SW480 (cell line): Measurements from ENCODE around the gene RIN1.
"Not testable (repeated sequence)": the region's sequence is repeated elsewhere in the genome, so short reads cannot be mapped to it uniquely, and the experiment has no call there.

Experiments used
- DNase-seq: peaks from one replicate; pipeline ENCODE4 v3.0.0-alpha.2; 2016; ENCODE audit warnings: low spot score

RIN1 gene

DNA sequence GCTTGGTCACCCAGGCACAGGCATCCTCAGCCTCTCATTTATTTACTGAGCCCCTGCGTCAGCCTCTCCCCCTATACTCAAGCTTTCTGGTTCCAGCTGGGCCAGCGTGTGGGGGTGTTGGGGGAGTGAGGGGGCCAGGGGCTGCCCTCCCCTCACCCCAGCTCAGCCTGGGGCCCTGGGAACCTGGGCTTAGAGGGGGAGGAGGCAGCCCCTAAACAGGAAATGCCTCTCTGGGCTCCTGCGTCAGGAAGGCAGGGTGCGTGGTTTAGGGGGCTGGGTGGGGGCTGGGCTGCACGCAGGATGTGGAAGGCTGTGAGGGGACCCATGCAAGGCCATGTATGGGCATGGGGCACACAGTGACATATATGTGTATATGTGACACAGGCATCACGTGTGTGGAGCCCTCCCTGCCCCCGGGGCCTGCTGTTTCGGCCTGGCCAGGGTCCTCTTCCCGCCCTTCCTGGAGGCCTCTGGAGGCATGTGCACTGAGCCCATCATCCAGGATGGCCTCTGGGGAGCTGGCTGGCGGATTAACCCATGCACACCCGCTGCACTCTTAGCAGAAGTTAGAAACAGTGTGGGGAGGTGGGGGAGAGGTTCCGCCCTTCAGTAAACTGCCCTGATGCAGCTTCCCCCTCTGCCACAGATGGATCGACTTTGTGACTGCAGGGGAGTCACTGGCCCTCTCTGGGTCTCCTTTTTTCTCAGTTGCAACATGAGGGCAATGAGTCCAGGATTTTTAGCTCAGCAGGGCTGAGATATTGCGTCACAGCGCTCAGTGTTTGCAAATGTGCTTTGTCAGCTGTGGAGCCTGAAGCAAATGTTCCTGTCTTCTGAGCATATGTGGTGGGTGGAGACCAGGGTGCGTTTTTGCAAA is 18.3 kb downstream of the RIN1 start:
- DNase-seq: no peak

GRCh38 chr11:66317322-66317722 is 18.9 kb downstream of the RIN1 start:
- no peak for DNase-seq

DNA sequence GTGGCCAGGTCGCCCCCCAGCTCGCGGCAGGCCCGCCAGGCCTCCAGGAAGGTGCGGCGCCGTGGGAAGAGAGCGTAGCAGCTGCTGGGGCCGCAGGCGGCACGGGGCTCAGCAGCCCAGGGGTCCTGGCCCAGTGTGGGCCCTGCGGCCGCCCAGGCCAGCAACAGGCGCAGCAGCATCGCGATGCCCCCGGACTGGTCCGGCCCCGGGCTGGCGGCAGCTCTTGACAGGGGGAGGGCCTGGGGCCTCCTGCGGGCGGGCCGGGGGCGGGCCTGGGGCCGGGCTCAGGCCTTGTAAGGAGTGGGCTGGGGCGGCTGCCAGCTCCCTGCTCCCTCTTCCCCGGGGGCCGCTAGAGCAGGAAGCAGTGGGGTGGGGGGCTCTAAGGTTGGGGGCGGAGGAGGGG is 19.4 kb downstream of the RIN1 start, which contains the start of gene CD248:
Gene CD248, minus strand, starts transcription at position 196 of the 403 bp plus-strand sequence. Its CDS starts 17 bp downstream, at position 179.
- DNase-seq: no peak

DNA sequence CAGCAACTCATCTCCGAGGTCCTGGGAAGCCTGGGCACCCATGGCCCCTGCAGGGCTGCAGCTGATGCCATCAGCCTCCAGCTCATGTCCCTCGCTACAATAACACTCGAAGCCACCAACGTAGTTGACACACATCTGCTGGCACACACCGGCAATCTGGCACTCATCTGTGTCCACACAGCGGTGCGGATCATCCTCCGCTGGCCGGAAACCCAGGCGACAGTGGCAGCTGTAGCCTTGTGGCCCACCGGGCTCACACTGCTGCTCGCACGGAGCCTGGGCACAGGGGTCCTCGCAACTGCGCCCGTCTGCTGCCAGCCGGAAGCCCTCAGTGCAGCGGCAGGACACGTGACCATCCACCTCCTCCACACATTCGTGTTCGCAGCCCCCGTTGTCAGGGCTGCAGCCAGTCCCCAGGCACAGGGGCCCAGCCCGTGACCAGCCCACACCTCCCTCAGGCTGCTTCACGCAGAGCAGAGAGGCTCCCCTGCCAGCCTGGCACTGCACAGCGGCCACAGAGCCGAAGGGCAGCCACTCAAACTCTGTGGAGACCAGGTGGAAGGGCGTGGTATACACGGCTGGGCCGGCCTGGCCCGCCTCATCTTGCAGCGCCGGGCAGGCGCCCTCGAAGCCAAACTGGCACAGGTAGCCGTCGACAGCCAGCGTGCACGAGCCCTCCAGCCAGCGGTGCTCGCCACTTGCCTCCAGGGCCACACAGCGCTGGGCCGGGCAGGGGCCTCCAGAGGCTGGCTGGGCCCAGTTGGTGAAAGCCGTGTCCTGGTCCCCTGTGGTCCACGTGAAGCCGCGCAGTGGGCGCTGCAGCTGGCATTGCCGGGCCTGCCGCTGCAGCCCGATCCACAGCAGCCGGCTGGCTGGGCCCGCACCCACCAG is 20.1 kb downstream of the RIN1 start:
- DNase-seq: no peak

- no peak for DNase-seq
Observed at GRCh38 chr11:66315498-66315885, 20.7 kb downstream of the RIN1 start.

GRCh38 chr11:66314561-66315497 is 21.4 kb downstream of the RIN1 start:
- DNase-seq: no peak

DNA sequence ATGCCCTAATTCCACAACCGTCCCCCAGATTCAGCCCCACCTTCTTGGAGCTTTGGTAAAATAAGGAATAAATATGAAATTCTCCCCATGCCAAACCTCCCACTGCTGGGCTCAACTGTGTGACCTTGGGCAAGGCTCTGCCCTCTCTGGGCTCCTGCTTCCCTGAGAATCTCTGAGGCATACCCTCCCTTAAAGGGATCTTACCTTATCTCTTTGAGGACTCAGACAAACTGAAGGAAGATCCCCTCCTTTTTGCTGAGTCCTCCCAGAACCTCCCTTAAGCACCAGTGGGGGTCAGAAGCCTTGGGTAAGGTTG is 22.1 kb downstream of the RIN1 start:
- DNase-seq: no peak

DNA sequence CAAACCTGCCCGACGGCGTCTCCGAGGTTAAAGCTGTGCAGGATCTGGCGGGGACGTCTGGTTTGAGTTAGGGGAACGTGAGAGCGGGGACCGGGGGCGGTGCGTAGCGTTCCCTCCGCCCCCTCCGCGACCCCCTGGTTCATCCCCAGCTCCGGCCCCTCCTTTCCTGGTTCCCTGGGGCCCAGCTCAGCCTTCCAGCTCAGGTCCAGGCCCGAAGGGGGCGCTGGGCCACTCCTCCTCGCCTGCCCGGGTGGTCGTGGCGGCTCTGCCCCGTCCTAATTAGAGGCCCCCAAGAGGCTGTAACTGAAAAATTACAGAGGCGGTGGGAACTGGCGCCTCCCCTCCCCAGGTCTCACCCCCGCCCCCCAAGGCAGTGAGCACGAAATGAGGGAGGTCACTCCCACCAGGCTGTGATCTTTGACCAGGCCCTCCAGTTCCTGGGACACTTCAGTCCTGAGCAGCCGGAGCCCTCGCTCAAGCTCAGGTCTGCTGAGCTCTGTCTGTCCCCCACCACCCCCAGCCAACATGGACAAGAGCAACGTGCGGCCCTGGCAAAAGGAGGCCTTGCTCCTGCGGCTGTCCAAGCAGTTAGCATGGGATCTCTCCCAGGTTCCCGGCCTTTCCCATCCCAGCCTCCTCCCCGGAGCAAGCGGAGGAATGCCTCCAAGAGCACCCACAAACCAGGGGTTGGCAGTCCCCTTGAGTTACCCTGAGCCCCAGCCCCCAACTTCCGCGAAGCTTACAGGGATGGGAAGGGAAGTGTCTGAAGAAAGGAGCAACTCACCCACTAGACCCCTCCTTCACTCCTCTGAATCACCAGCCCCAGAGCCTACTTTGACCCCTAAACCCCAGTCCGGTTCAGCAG is 22.7 kb downstream of the RIN1 start:
- DNase-seq: no peak

GRCh38 chr11:66312549-66313320 is 23.5 kb downstream of the RIN1 start:
- peak; percentile 98 for DNase-seq

- DNase-seq: peak; percentile 95
Observed at GRCh38 chr11:66311965-66312548, 24.2 kb downstream of the RIN1 start.

DNA sequence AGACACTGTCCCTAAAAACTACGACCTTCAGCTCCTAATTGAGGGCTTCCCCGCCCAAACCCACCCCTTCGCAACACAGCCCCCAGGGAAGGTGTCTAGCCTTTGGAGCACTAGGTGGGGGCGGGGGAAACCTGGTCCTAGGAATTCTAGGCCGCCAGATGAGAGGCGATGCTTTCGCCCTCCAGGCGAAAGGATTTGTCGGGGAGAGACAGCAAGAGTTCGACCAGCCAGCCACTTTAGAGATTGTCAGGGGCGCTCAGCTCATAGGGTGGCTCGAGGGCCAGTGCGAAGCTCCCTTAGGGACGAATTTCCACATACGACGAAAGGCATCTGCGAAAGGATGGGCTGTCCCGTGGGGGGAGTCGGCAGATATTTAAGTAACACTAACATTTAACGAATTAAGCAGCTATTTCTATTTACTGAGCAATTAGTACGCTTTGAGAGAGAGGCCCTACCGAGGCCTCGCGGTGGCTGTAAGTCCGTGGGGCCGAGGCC is 24.7 kb downstream of the RIN1 start:
- DNase-seq: no peak

- not testable (repeated sequence) for DNase-seq
Observed at GRCh38 chr11:66310803-66311440, 25.3 kb downstream of the RIN1 start.

DNA sequence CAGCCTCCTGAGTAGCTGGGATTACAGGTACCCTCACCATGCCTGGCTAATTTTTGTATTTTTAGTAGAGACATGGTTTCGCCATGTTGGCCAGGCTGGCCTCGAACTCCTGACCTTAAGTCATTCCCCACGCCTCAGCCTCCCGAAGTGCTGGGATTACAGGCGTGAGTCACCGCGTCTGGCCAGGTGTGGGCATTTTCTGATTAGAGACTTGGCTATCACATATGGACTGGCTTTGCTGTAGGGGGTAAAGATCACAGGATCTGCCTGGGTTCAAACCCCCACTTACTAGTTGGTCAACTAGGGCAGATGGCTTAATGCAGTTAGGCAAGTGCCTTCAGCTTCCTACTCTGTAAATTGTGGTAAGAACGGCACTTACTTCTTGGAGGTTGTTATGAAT is 25.9 kb downstream of the RIN1 start:
- DNase-seq: no peak

GRCh38 chr11:66309475-66309874 is 26.8 kb downstream of the RIN1 start:
- no peak for DNase-seq

DNA sequence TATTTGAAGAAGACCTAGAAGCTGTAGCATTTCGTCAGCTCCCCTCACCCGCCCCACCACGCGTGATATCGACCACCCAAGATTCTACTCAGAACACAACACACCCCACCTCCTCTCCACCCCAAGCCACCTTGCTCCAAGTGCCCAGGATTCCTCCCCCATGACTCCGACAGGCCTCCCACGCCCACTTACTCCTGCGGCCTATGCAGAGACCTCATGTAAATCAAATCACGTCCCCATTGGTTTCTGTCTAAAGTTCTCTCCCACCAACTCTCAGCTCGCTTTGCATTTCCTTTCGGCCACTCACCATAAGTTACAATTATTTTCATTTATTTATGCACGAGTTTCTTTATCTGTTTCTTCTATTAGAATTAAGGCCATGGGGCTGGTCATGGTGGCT is 33.6 kb downstream of the RIN1 start:
- DNase-seq: no peak

GRCh38 chr11:66299186-66299585 is 37.0 kb downstream of the RIN1 start:
- DNase-seq: no peak

GRCh38 chr11:66297610-66298009 is 38.6 kb downstream of the RIN1 start:
- DNase-seq: no peak

DNA sequence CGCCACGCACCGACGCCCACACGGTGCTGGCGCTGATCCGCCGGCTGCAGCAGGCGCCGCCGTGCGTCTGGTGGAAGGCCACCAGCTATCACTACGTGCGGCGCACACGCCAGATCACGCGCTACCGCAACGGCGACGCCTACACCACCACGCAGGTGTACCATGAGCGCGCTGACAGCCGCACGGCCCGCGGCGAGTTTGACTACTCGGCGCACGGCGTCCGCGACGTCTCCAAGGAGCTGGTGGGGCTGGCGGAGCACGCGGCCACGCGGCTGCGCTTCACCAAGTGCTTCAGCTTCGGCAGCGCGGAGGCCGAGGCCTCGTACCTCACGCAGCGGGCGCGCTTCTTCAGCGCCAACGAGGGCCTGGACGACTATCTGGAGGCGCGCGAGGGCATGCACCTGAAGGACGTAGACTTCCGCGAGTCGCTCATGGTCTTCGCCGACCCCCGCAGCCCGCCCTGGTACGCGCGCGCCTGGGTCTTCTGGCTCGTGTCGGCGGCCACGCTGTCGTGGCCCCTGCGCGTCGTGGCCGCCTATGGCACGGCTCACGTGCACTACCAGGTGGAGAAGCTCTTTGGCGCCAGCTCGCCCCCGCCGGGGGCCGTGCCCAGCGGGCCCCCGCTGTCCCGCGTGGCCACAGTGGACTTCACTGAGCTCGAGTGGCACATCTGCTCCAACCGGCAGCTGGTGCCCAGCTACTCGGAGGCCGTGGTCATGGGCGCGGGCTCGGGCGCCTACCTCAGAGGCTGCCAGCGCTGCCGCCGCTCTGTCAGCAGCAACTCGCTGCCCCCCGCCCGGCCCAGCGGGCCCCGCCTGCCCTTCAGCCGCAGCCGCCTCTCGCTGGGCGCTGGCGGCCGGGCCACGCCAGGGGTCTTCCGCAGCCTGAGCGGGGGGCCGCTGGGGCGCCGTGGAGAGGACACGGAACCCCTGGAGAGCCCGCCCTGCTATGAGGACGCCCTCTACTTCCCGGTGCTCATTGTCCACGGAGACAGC is 41.3 kb downstream of the RIN1 start:
- DNase-seq: no peak
